Measurements from ENCODE around the gene ADAM12. TPM values are rescaled to one million over a fixed set of nuclear protein-coding genes. Genes with fewer than 3 reads are reported as not detected.

The ADAM12 gene
- polyA plus RNA-seq, 1 donor from 2014 or later = 0.09 TPM

GRCh38 chr10:126256864-126257263 is 131.4 kb downstream of the ADAM12 start:
- Histone ChIP-seq H3K27me3 (ENCODE audit: insufficient read depth, low read depth, low read length) (no peaks in the 10 kb centered on the region), H3K9me2 (ENCODE audit: insufficient read depth, low read length) (no peaks in the 10 kb centered on the region), H3K36me3 (ENCODE audit: insufficient read depth, low read length) (no peaks in the 10 kb centered on the region), H3K79me2 (replicated peaks; ENCODE audit: insufficient read depth, low read length) (no peaks in the 10 kb centered on the region), H2AFZ (ENCODE audit: low read depth, low read length) (no peak overlapping the region), H3K4me3 (ENCODE audit: low read length) (no peak overlapping the region), H4K20me1 (ENCODE audit: insufficient read depth) (no peaks in the 10 kb centered on the region), H3K4me2 (ENCODE audit: low read length) (no peak overlapping the region), H3F3A (ENCODE audit: insufficient read depth, low read length, poor library complexity, severe bottlenecking) (no peaks in the 10 kb centered on the region), H3K9me3 (ENCODE audit: low read length) (no peaks in the 10 kb centered on the region), H3K9ac (ENCODE audit: low read length) (no peak overlapping the region), H3K27ac (ENCODE audit: low read length) (no peak overlapping the region)
- TF ChIP-seq RAD21 (conservative IDR thresholded peaks at IDR 0.05) (no peak), EP300 (conservative IDR thresholded peaks at IDR 0.05; ENCODE audit: poor library complexity, severe bottlenecking) (no peak), REST (IDR thresholded peaks at IDR 0.05; ENCODE audit: borderline replicate concordance) (no peak), MXI1 (conservative IDR thresholded peaks at IDR 0.05; ENCODE audit: poor library complexity, severe bottlenecking) (no peak)

DNA sequence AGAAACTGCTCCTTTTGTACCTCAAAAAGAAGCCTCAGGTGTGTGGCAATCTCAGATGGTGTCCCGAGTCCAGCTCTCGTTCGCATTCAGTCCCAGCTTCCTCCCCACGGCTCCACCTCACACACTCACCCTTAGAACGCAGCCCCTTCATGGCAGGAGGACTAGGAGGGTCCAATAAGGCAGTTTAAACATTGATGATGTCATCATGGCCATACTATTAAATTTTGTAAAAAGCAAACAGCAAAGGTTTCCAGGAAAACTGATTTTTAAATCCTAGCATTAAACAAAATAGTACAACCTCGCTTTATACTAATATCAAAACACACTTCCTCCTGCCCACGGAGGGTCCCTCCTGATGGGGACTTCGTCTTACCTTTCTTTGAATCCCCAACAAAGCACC is 133.0 kb downstream of the ADAM12 start:
- no peak for TF ChIP-seq RAD21 (conservative IDR thresholded peaks at IDR 0.05)
- no peak for TF ChIP-seq TAF1 (IDR thresholded peaks at IDR 0.05; ENCODE audit: low read depth)
- TF ChIP-seq, protein P1, sequence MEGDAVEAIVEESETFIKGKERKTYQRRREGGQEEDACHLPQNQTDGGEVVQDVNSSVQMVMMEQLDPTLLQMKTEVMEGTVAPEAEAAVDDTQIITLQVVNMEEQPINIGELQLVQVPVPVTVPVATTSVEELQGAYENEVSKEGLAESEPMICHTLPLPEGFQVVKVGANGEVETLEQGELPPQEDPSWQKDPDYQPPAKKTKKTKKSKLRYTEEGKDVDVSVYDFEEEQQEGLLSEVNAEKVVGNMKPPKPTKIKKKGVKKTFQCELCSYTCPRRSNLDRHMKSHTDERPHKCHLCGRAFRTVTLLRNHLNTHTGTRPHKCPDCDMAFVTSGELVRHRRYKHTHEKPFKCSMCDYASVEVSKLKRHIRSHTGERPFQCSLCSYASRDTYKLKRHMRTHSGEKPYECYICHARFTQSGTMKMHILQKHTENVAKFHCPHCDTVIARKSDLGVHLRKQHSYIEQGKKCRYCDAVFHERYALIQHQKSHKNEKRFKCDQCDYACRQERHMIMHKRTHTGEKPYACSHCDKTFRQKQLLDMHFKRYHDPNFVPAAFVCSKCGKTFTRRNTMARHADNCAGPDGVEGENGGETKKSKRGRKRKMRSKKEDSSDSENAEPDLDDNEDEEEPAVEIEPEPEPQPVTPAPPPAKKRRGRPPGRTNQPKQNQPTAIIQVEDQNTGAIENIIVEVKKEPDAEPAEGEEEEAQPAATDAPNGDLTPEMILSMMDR (IDR thresholded peaks at IDR 0.05; ENCODE audit: poor library complexity, severe bottlenecking) = no peak
- no peak for TF ChIP-seq EZH2 (IDR thresholded peaks at IDR 0.05; ENCODE audit: borderline replicate concordance, insufficient read depth, low read length, poor library complexity, severe bottlenecking)
- no peak for TF ChIP-seq MXI1 (conservative IDR thresholded peaks at IDR 0.05; ENCODE audit: poor library complexity, severe bottlenecking)
- no peak for TF ChIP-seq EP300 (conservative IDR thresholded peaks at IDR 0.05; ENCODE audit: poor library complexity, severe bottlenecking)
- no peak for TF ChIP-seq REST (IDR thresholded peaks at IDR 0.05; ENCODE audit: borderline replicate concordance)
- TF ChIP-seq SMC3 (conservative IDR thresholded peaks at IDR 0.05; ENCODE audit: poor library complexity) = no peak
- TF ChIP-seq POLR2AphosphoS5 (IDR thresholded peaks at IDR 0.05) = no peak
- no peak overlapping the region for H3K4me3 ChIP-seq (ENCODE audit: low read length)
- no peaks in the 10 kb centered on the region for H3F3A ChIP-seq (ENCODE audit: insufficient read depth, low read length, poor library complexity, severe bottlenecking)
- no peaks in the 10 kb centered on the region for H4K20me1 ChIP-seq (ENCODE audit: insufficient read depth)
- H2AFZ ChIP-seq (ENCODE audit: low read depth, low read length) = no peak overlapping the region
- no peaks in the 10 kb centered on the region for H3K27me3 ChIP-seq (ENCODE audit: insufficient read depth, low read depth, low read length)
- H3K4me2 ChIP-seq (ENCODE audit: low read length) = no peak overlapping the region
- H3K27ac ChIP-seq (ENCODE audit: low read length) = no peak overlapping the region
- H3K9ac ChIP-seq (ENCODE audit: low read length) = no peak overlapping the region
- H3K79me2 ChIP-seq (replicated peaks; ENCODE audit: insufficient read depth, low read length) = no peaks in the 10 kb centered on the region
- no peaks in the 10 kb centered on the region for H3K9me2 ChIP-seq (ENCODE audit: insufficient read depth, low read length)
- no peaks in the 10 kb centered on the region for H3K9me3 ChIP-seq (ENCODE audit: low read length)
- H3K36me3 ChIP-seq (ENCODE audit: insufficient read depth, low read length) = no peaks in the 10 kb centered on the region
